HCT116 (cell line): Measurements from ENCODE around the gene CDH22. TPM values are rescaled to one million over a fixed set of nuclear protein-coding genes. Genes with fewer than 3 reads are reported as not detected.

Experiments
- ATAC-seq: fragments of 200-7000 bp; cut with Tn5 transposase; 2 replicates; pipeline ENCODE4 v1.9.1; 2020; ENCODE audit warnings: mild to moderate bottlenecking, moderate library complexity
- BruUV-seq: library from RNA; stranded (reverse); fragments of 400-500 nt; replicated peaks from 2 replicates; lab custom pipeline; 2021; lab: Mats Ljungman, UMichigan
- CTCF ChIA-PET: fragments of 300-600 bp; sonication (Branson Sonifier 250); formaldehyde crosslinking; loops from one replicate; lab custom pipeline; 2021; ENCODE audit warnings: antibody characterized with exemption; lab: Charles Lee
- POLR2A ChIA-PET: fragments of 300-600, 350-600 bp; sonication (Branson Sonifier 250); formaldehyde crosslinking; loops from one replicate; lab custom pipeline; 2021; ENCODE audit warnings: antibody characterized with exemption; lab: Charles Lee
- RAD21 ChIA-PET, 2 experiments: fragments of 300-600 bp; sonication (Branson Sonifier 250); formaldehyde crosslinking; loops; one replicate each; lab custom pipeline; 2023; ENCODE audit warnings: low total read pairs in 2 of 2; ENCODE audit not compliant: uncharacterized antibody in 2 of 2, unreplicated experiment in 2 of 2, low non-redundant PET in 1 of 2; lab: Charles Lee
- DNase-seq: peaks from one replicate; pipeline ENCODE4 v3.0.0-alpha.2; 2010; ENCODE audit warnings: low read depth, low spot score
- H2AFZ ChIP-seq: fragments of 200-600 bp; shearing (Covaris generic), sonication (generic); 2 replicates; pipeline ENCODE4 v1.6.1; 2017; ENCODE audit warnings: low read depth, mixed run types, mixed read lengths, antibody characterized with exemption, low read length; ENCODE audit not compliant: poor library complexity, severe bottlenecking
- H3K27ac ChIP-seq: 2 replicates; pipeline ENCODE4 v1.5.1; 2012; ENCODE audit warnings: low read depth, low read length
- H3K27me3 ChIP-seq: fragments of 200-600 bp; sonication (generic); 2 replicates; pipeline ENCODE4 v1.6.1; 2016; ENCODE audit warnings: mixed run types, low read length, mixed read lengths; ENCODE audit not compliant: insufficient read depth
- H3K36me3 ChIP-seq, 2 experiments: fragments of 200-500 bp in 1 of 2; fragments of 200-600 bp in 1 of 2; sonication (Bioruptor generic) in 1 of 2; sonication (generic) in 1 of 2; 2 replicates each; pipeline versions ENCODE4 v1.5.1 to v1.6.1; 2014 to 2016; ENCODE audit warnings: low read length in 2 of 2, inconsistent platforms in 1 of 2, mixed read lengths in 1 of 2, mixed run types in 1 of 2; ENCODE audit not compliant: insufficient read depth in 2 of 2, control insufficient read depth in 1 of 2
- H3K4me1 ChIP-seq, 2 experiments: fragments of 200-600 bp in 1 of 2; sonication (generic) in 1 of 2; 2 replicates each; pipeline versions ENCODE4 v1.5.1 to v1.6.1; 2012 to 2017; ENCODE audit warnings: low read length in 2 of 2, inconsistent platforms in 1 of 2, mild to moderate bottlenecking in 1 of 2, mixed read lengths in 1 of 2, mixed run types in 1 of 2, moderate library complexity in 1 of 2; ENCODE audit not compliant: insufficient read depth in 2 of 2, control insufficient read depth in 1 of 2
- H3K4me2 ChIP-seq: fragments of 200-600 bp; sonication (generic); 2 replicates; pipeline ENCODE4 v1.6.1; 2017; ENCODE audit warnings: mixed run types, low read length, mixed read lengths
- H3K4me3 ChIP-seq, 2 experiments: fragments of 200-600 bp in 1 of 2; sonication (generic) in 1 of 2; replicated peaks in 1 of 2; 2 replicates each; pipeline ENCODE4 v1.5.1; 2011 to 2016; ENCODE audit warnings: low read length in 2 of 2, control low read depth in 1 of 2, low read depth in 1 of 2, mild to moderate bottlenecking in 1 of 2, mixed read lengths in 1 of 2, mixed run types in 1 of 2
- H3K79me2 ChIP-seq: fragments of 200-600 bp; sonication (generic); 2 replicates; pipeline ENCODE4 v1.6.1; 2017; ENCODE audit warnings: mild to moderate bottlenecking, mixed run types, low read length, moderate library complexity, mixed read lengths; ENCODE audit not compliant: insufficient read depth
- H3K9ac ChIP-seq: fragments of 200-600 bp; sonication (generic); 2 replicates; pipeline ENCODE4 v1.6.1; 2016; ENCODE audit warnings: low read length, mixed read lengths
- H3K9me2 ChIP-seq: fragments of 200-600 bp; sonication (generic), shearing (Covaris generic); 2 replicates; pipeline ENCODE4 v1.6.1; 2017; ENCODE audit warnings: mixed run types, mild to moderate bottlenecking, moderate library complexity; ENCODE audit not compliant: insufficient read depth
- H3K9me3 ChIP-seq, 2 experiments: fragments of 200-500 bp in 1 of 2; fragments of 200-600 bp in 1 of 2; sonication (Bioruptor generic) in 1 of 2; sonication (generic) in 1 of 2; 2 replicates each; pipeline ENCODE4 v1.6.1; 2014 to 2017; ENCODE audit warnings: low read length in 2 of 2, mixed read lengths in 2 of 2, inconsistent platforms in 1 of 2, low read depth in 1 of 2, mild to moderate bottlenecking in 1 of 2, mixed run types in 1 of 2, moderate library complexity in 1 of 2; ENCODE audit not compliant: control insufficient read depth in 1 of 2, insufficient read depth in 1 of 2
- H4K20me1 ChIP-seq: fragments of 200-600 bp; sonication (generic), shearing (Covaris generic); 2 replicates; pipeline ENCODE4 v1.6.1; 2017; ENCODE audit warnings: mixed run types, mild to moderate bottlenecking, moderate library complexity; ENCODE audit not compliant: insufficient read depth
- CBX3 ChIP-seq: IDR thresholded peaks from 2 replicates; pipeline ENCODE4 v1.6.1; 2012; ENCODE audit warnings: low read depth
- CEBPB ChIP-seq: IDR thresholded peaks from 2 replicates; pipeline ENCODE4 v1.6.1; 2012; ENCODE audit warnings: low read depth
- EGR1 ChIP-seq: IDR thresholded peaks from 2 replicates; pipeline ENCODE4 v1.6.1; 2012; ENCODE audit warnings: low read depth
- EZH2 ChIP-seq: fragments of 200-600 bp; sonication (generic); IDR thresholded peaks from 2 replicates; pipeline ENCODE4 v1.6.1; 2017; ENCODE audit warnings: antibody characterized with exemption, mixed run types
- EZH2phosphoT487 ChIP-seq: fragments of 200-600 bp; IDR thresholded peaks from 2 replicates; pipeline ENCODE4 v1.6.1; 2018; ENCODE audit warnings: antibody characterized with exemption, borderline replicate concordance
- FOSL1 ChIP-seq: IDR thresholded peaks from 2 replicates; pipeline ENCODE4 v1.6.1; 2012; ENCODE audit warnings: low read depth
- JUND ChIP-seq: IDR thresholded peaks from 2 replicates; pipeline ENCODE4 v1.6.1; 2012
- POLR2A ChIP-seq: IDR thresholded peaks from 2 replicates; pipeline ENCODE4 v1.7.0; 2011; ENCODE audit warnings: borderline replicate concordance; ENCODE audit not compliant: insufficient read depth, insufficient read length; ENCODE audit errors: extremely low read depth
- POLR2AphosphoS5 ChIP-seq: IDR thresholded peaks from 2 replicates; pipeline ENCODE4 v1.6.1; 2011; ENCODE audit warnings: mild to moderate bottlenecking, low read depth, low read length, moderate library complexity
- SIN3A ChIP-seq: IDR thresholded peaks from 2 replicates; pipeline ENCODE4 v1.6.1; 2012; ENCODE audit warnings: low read depth
- SRF ChIP-seq: IDR thresholded peaks from 2 replicates; pipeline ENCODE4 v1.6.1; 2012; ENCODE audit warnings: low read depth
- TCF7L2 ChIP-seq: IDR thresholded peaks from 2 replicates; pipeline ENCODE4 v1.7.0; 2011; ENCODE audit warnings: borderline replicate concordance, inconsistent platforms; ENCODE audit not compliant: insufficient read depth, insufficient read length; ENCODE audit errors: extremely low read depth
- YY1 ChIP-seq: IDR thresholded peaks from 2 replicates; pipeline ENCODE4 v1.6.1; 2011; ENCODE audit warnings: low read length, low read depth, moderate library complexity, mild to moderate bottlenecking; ENCODE audit not compliant: insufficient replicate concordance; ENCODE audit errors: extremely low read depth
- ZFX ChIP-seq: fragments of 450-650 bp; IDR thresholded peaks from 2 replicates; pipeline ENCODE4 v1.6.1; 2017
- ZNF274 ChIP-seq: fragments of 200-500 bp; sonication (Bioruptor generic); IDR thresholded peaks from 2 replicates; pipeline ENCODE4 v1.6.1; 2014; ENCODE audit warnings: mild to moderate bottlenecking, low read depth, low read length, inconsistent platforms
- intact Hi-C: fragments of 100-400 bp; cut with micrococcal nuclease; formaldehyde crosslinking; loops from 2 replicates; pipeline ENCODE4 v1.10.0; 2022
- total RNA-seq: library from RNA; stranded (reverse); gene quantifications from one replicate; pipeline ENCODE4 v1.2.1, GENCODE V29; 2021; ENCODE audit not compliant: unreplicated experiment
- TF ChIP-seq, protein P1 (sequence below), 3 experiments: fragments of 200-600 bp in 1 of 3; sonication (generic) in 1 of 3; IDR thresholded peaks in 2 of 3; conservative IDR thresholded peaks in 1 of 3; 2 replicates each; pipeline ENCODE4 v1.5.1; 2012 to 2017; ENCODE audit warnings: low read depth in 2 of 3, low read length in 2 of 3, antibody characterized with exemption in 1 of 3, borderline replicate concordance in 1 of 3, control low read depth in 1 of 3, mild to moderate bottlenecking in 1 of 3, mixed read lengths in 1 of 3, mixed run types in 1 of 3, moderate library complexity in 1 of 3; ENCODE audit not compliant: insufficient read depth in 1 of 3
- TF ChIP-seq, protein P2 (sequence below): IDR thresholded peaks from 2 replicates; pipeline ENCODE4 v1.6.1; 2012; ENCODE audit warnings: low read depth
- TF ChIP-seq, protein P3 (sequence below): IDR thresholded peaks from 2 replicates; pipeline ENCODE4 v1.6.1; 2012
- TF ChIP-seq, protein P4 (sequence below): IDR thresholded peaks from 2 replicates; pipeline ENCODE4 v1.6.1; 2011; ENCODE audit warnings: mild to moderate bottlenecking, low read length, moderate library complexity; ENCODE audit not compliant: insufficient replicate concordance; ENCODE audit errors: extremely low read depth

CDH22 gene
- total RNA-seq, 1 experiment from 2014 or later = 1.8 TPM

DNA sequence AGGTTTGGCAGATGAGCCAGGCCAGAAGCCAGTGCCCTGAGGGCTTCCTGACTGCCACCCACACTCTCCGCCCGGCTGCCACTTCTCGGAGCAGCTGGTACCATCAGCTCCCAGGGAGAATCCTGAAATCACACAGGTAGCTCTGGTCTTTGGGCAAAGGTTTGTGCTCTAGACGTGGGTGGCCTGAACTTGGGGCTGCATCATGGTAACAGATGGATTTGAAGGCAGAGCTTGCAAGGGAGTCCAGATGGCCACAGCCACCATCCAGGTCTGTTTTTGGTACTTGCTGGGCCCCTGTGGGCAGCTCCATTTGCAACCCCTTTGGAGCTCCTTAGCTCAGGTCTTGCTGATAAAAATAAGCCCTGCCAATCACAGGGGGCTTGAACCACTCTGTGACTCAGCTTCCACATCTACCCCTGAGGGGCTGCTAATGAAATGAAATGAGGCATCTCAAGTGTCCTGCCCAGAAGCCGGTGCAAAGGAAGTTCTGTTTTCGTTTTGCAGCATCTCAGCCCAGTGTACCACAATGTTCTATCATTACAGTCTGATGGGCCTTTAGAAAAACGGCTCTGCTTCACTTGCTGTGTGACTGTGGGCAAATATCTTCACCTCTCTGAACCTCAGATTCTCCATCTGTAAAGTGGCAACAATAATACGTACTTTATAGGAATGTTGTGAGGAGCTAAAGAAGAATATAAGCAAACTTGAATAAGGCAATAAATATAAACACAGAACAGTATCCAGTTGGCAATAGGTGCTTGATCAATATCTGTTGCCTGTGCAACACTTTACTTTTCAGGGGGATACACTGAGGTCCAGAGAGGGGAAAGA is 25.1 kb upstream of the CDH22 start:
- RAD21 ChIA-PET = no interaction called here
- no peak for ATAC-seq
- Histone ChIP-seq H2AFZ (no peak overlapping the region), H3K4me2 (no peak overlapping the region), H3K36me3 (no peaks in the 10 kb centered on the region), H3K4me3 (no peak overlapping the region)
- intact Hi-C loops = no loop called here
- TF ChIP-seq EZH2 (no peak), CEBPB (no peak), EZH2phosphoT487 (no peak), CBX3 (no peak), YY1 (no peak), SIN3A (no peak), ZFX (no peak), FOSL1 (no peak), TCF7L2 (no peak), EGR1 (no peak), POLR2AphosphoS5 (no peak), SRF (no peak), JUND (no peak), POLR2A (no peak), ZNF274 (no peak)
- TF ChIP-seq, protein P1, sequence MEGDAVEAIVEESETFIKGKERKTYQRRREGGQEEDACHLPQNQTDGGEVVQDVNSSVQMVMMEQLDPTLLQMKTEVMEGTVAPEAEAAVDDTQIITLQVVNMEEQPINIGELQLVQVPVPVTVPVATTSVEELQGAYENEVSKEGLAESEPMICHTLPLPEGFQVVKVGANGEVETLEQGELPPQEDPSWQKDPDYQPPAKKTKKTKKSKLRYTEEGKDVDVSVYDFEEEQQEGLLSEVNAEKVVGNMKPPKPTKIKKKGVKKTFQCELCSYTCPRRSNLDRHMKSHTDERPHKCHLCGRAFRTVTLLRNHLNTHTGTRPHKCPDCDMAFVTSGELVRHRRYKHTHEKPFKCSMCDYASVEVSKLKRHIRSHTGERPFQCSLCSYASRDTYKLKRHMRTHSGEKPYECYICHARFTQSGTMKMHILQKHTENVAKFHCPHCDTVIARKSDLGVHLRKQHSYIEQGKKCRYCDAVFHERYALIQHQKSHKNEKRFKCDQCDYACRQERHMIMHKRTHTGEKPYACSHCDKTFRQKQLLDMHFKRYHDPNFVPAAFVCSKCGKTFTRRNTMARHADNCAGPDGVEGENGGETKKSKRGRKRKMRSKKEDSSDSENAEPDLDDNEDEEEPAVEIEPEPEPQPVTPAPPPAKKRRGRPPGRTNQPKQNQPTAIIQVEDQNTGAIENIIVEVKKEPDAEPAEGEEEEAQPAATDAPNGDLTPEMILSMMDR (IDR thresholded peaks at IDR 0.05 in 2 of 3, conservative IDR thresholded peaks at IDR 0.05 in 1 of 3; ENCODE audit: borderline replicate concordance in 1 of 3, insufficient read depth in 1 of 3, low read depth in 2 of 3, low read length in 2 of 3) = no peak
- TF ChIP-seq, protein P2, sequence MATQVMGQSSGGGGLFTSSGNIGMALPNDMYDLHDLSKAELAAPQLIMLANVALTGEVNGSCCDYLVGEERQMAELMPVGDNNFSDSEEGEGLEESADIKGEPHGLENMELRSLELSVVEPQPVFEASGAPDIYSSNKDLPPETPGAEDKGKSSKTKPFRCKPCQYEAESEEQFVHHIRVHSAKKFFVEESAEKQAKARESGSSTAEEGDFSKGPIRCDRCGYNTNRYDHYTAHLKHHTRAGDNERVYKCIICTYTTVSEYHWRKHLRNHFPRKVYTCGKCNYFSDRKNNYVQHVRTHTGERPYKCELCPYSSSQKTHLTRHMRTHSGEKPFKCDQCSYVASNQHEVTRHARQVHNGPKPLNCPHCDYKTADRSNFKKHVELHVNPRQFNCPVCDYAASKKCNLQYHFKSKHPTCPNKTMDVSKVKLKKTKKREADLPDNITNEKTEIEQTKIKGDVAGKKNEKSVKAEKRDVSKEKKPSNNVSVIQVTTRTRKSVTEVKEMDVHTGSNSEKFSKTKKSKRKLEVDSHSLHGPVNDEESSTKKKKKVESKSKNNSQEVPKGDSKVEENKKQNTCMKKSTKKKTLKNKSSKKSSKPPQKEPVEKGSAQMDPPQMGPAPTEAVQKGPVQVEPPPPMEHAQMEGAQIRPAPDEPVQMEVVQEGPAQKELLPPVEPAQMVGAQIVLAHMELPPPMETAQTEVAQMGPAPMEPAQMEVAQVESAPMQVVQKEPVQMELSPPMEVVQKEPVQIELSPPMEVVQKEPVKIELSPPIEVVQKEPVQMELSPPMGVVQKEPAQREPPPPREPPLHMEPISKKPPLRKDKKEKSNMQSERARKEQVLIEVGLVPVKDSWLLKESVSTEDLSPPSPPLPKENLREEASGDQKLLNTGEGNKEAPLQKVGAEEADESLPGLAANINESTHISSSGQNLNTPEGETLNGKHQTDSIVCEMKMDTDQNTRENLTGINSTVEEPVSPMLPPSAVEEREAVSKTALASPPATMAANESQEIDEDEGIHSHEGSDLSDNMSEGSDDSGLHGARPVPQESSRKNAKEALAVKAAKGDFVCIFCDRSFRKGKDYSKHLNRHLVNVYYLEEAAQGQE = no peak
- TF ChIP-seq, protein P3, sequence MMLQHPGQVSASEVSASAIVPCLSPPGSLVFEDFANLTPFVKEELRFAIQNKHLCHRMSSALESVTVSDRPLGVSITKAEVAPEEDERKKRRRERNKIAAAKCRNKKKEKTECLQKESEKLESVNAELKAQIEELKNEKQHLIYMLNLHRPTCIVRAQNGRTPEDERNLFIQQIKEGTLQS = no peak
- TF ChIP-seq, protein P4, sequence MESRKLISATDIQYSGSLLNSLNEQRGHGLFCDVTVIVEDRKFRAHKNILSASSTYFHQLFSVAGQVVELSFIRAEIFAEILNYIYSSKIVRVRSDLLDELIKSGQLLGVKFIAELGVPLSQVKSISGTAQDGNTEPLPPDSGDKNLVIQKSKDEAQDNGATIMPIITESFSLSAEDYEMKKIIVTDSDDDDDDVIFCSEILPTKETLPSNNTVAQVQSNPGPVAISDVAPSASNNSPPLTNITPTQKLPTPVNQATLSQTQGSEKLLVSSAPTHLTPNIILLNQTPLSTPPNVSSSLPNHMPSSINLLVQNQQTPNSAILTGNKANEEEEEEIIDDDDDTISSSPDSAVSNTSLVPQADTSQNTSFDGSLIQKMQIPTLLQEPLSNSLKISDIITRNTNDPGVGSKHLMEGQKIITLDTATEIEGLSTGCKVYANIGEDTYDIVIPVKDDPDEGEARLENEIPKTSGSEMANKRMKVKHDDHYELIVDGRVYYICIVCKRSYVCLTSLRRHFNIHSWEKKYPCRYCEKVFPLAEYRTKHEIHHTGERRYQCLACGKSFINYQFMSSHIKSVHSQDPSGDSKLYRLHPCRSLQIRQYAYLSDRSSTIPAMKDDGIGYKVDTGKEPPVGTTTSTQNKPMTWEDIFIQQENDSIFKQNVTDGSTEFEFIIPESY = no peak
- TF ChIP-seq, all 23 proteins: peak for 0
- H3K27ac ChIP-seq = no peak overlapping the region
- ChIA-PET CTCF (interaction anchor here (0.6 to 2.0 kb wide), 2 partner anchors 19 to 27 kb away, joined by 3 to 5 read pairs; no protein-coding TSS in a partner anchor), POLR2A (no interaction called here)
- no peak overlapping the region for H3K9ac ChIP-seq
- H3K9me2 ChIP-seq = no peaks in the 10 kb centered on the region
- H4K20me1 ChIP-seq = no peaks in the 10 kb centered on the region
- no peaks in the 10 kb centered on the region for H3K9me3 ChIP-seq
- no TSS peak for BruUV-seq
- H3K4me1 ChIP-seq = peaks cover 0 to 5% of the 10 kb centered on the region in 2 experiments; a peak in 1 of 4 replicates
- DNase-seq = no peak
- H3K27me3 ChIP-seq = no peaks in the 10 kb centered on the region
- no peaks in the 10 kb centered on the region for H3K79me2 ChIP-seq
